WTC11 (cell line): Measurements from ENCODE around the gene TTL. TPM values are rescaled to one million over a fixed set of nuclear protein-coding genes. Genes with fewer than 3 reads are reported as not detected.
A peak's percentile ranks its signal among the peaks of the same experiment; 100 is the strongest.

Experiments used
- ATAC-seq: fragments of 200-7000 bp; cut with Tn5 transposase; 2 replicates; pipeline ENCODE4 v1.10.0; 2021; ENCODE audit warnings: mild to moderate bottlenecking, moderate library complexity
- CTCF ChIA-PET: fragments of 300-600 bp; sonication (Branson Sonifier 250); formaldehyde crosslinking; loops from one replicate; lab custom pipeline; 2021; ENCODE audit warnings: antibody characterized with exemption; lab: Charles Lee
- POLR2A ChIA-PET: fragments of 350-600 bp; sonication (Branson Sonifier 250); formaldehyde crosslinking; loops from one replicate; lab custom pipeline; 2021; ENCODE audit warnings: antibody characterized with exemption; lab: Charles Lee
- DNase-seq: peaks from one replicate; pipeline ENCODE4 v3.0.0; 2021; ENCODE audit warnings: low spot score
- H3K27ac Mint-ChIP-seq: 2 replicates; pipeline ENCODE4 v1.8.0; 2021; ENCODE audit warnings: mixed read lengths
- H3K27me3 Mint-ChIP-seq: 2 replicates; pipeline ENCODE4 v1.8.0; 2021; ENCODE audit warnings: low read depth, mild to moderate bottlenecking, moderate library complexity, mixed read lengths
- H3K36me3 Mint-ChIP-seq: 2 replicates; pipeline ENCODE4 v1.8.0; 2021; ENCODE audit warnings: mixed read lengths
- H3K4me1 Mint-ChIP-seq: 2 replicates; pipeline ENCODE4 v1.8.0; 2022; ENCODE audit warnings: mixed read lengths
- H3K4me3 Mint-ChIP-seq: 2 replicates; pipeline ENCODE4 v1.8.0; 2021; ENCODE audit warnings: mild to moderate bottlenecking, moderate library complexity, mixed read lengths
- H3K9me3 Mint-ChIP-seq: 2 replicates; pipeline ENCODE4 v1.8.0; 2021; ENCODE audit warnings: mixed read lengths
- ATF1 ChIP-seq: sonication (generic); formaldehyde crosslinking; IDR thresholded peaks from 2 replicates; pipeline ENCODE4 v1.8.1; 2023; ENCODE audit warnings: mild to moderate bottlenecking, moderate library complexity, missing genetic modification reagents
- ATF6 ChIP-seq: sonication (generic); formaldehyde crosslinking; IDR thresholded peaks from 2 replicates; pipeline ENCODE4 v1.8.1; 2023; ENCODE audit warnings: mild to moderate bottlenecking, missing genetic modification reagents
- CBFB ChIP-seq: sonication (generic); formaldehyde crosslinking; IDR thresholded peaks from 2 replicates; pipeline ENCODE4 v1.8.1; 2022; ENCODE audit warnings: mild to moderate bottlenecking, low read depth, missing genetic modification reagents
- E2F1 ChIP-seq: sonication (generic); formaldehyde crosslinking; IDR thresholded peaks from 2 replicates; pipeline ENCODE4 v1.8.0; 2022; ENCODE audit warnings: mild to moderate bottlenecking, missing genetic modification reagents
- E2F4 ChIP-seq: sonication (generic); formaldehyde crosslinking; IDR thresholded peaks from 2 replicates; pipeline ENCODE4 v1.8.1; 2022; ENCODE audit warnings: low read depth, mild to moderate bottlenecking, moderate library complexity, missing genetic modification reagents, borderline replicate concordance
- E2F5 ChIP-seq: sonication (generic); formaldehyde crosslinking; IDR thresholded peaks from 2 replicates; pipeline ENCODE4 v1.8.1; 2022; ENCODE audit warnings: mild to moderate bottlenecking, moderate library complexity, missing genetic modification reagents
- ERG ChIP-seq: fragments of 250-450 bp; sonication (Bioruptor Pico); IDR thresholded peaks from 2 replicates; pipeline ENCODE4 v1.8.0; 2021; ENCODE audit warnings: mild to moderate bottlenecking
- FOXP4 ChIP-seq: sonication (generic); formaldehyde crosslinking; IDR thresholded peaks from 2 replicates; pipeline ENCODE4 v1.8.0; 2022; ENCODE audit warnings: mild to moderate bottlenecking, missing genetic modification reagents
- MAX ChIP-seq: sonication (generic); formaldehyde crosslinking; IDR thresholded peaks from 2 replicates; pipeline ENCODE4 v1.8.0; 2022; ENCODE audit warnings: mild to moderate bottlenecking, missing genetic modification reagents
- MLX ChIP-seq: sonication (generic); formaldehyde crosslinking; IDR thresholded peaks from 2 replicates; pipeline ENCODE4 v1.8.1; 2023; ENCODE audit warnings: mild to moderate bottlenecking, missing genetic modification reagents, moderate library complexity
- NR1H2 ChIP-seq: sonication (generic); formaldehyde crosslinking; IDR thresholded peaks from 2 replicates; pipeline ENCODE4 v1.9.0; 2021; ENCODE audit warnings: mild to moderate bottlenecking, moderate library complexity, missing genetic modification reagents
- NR2C2 ChIP-seq: sonication (generic); formaldehyde crosslinking; IDR thresholded peaks from 2 replicates; pipeline ENCODE4 v1.8.0; 2022; ENCODE audit warnings: mild to moderate bottlenecking, missing genetic modification reagents
- OVOL2 ChIP-seq: fragments of 250-450 bp; sonication (Bioruptor Pico); IDR thresholded peaks from 2 replicates; pipeline ENCODE4 v1.9.0; 2021; ENCODE audit warnings: mild to moderate bottlenecking, borderline replicate concordance
- RELA ChIP-seq: sonication (generic); formaldehyde crosslinking; IDR thresholded peaks from 2 replicates; pipeline ENCODE4 v1.8.1; 2022; ENCODE audit warnings: missing genetic modification reagents, mild to moderate bottlenecking, borderline replicate concordance
- TCF7 ChIP-seq: sonication (generic); formaldehyde crosslinking; IDR thresholded peaks from 2 replicates; pipeline ENCODE4 v1.8.0; 2022; ENCODE audit warnings: mild to moderate bottlenecking, low read depth, missing genetic modification reagents, moderate library complexity
- ZNF232 ChIP-seq: sonication (generic); formaldehyde crosslinking; IDR thresholded peaks from 2 replicates; pipeline ENCODE4 v1.8.0; 2022; ENCODE audit warnings: mild to moderate bottlenecking, missing genetic modification reagents
- ZNF317 ChIP-seq: sonication (generic); formaldehyde crosslinking; IDR thresholded peaks from 2 replicates; pipeline ENCODE4 v1.8.1; 2023; ENCODE audit warnings: low read depth, mild to moderate bottlenecking, moderate library complexity, missing genetic modification reagents, borderline replicate concordance
- ZNF425 ChIP-seq: fragments of 250-450 bp; sonication (Bioruptor Pico); conservative IDR thresholded peaks from 2 replicates; pipeline ENCODE4 v1.9.0; 2021; ENCODE audit warnings: mild to moderate bottlenecking
- ZNF671 ChIP-seq: fragments of 250-450 bp; sonication (Bioruptor Pico); IDR thresholded peaks from 2 replicates; pipeline ENCODE4 v1.8.0; 2021; ENCODE audit warnings: mild to moderate bottlenecking
- total RNA-seq: library from RNA; stranded (reverse); gene quantifications from 3 replicates; pipeline ENCODE4 v1.2.3, GENCODE V29; 2021

Gene TTL
- total RNA-seq, 1 experiment from 2014 or later = 44.2 TPM

GRCh38 chr2:112482309-112483041, 519 bp downstream of the TTL start (continued):
- TF ChIP-seq ZNF425 (CRISPR knock-in tag) (no peak), E2F5 (no peak), ZNF317 (CRISPR knock-in tag) (peak; percentile 57; the same call in 1 of the 2 replicates), ZNF671 (no peak), RELA (CRISPR knock-in tag) (0 out of 2 replicates have a peak, but pooled peaks have one; percentile 19)

GRCh38 chr2:112483042-112483473, 1.1 kb downstream of the TTL start:
- DNase-seq = peak; percentile 16
- H3K27me3 Mint-ChIP-seq = peaks cover 22% of the 10 kb centered on the region
- POLR2A ChIA-PET = no interaction called here
- peak; percentile 3; the same call in 1 of the 2 replicates for ATAC-seq
- H3K36me3 Mint-ChIP-seq = peaks cover 14% of the 10 kb centered on the region
- CTCF ChIA-PET = interaction anchor here (0.8 to 1.5 kb wide), 3 partner anchors 10 to 599 kb away, joined by 3 to 5 read pairs (median 3); partner anchors contain the start of genes ANAPC1 and RGPD8
- peak overlapping the region; percentile 96 for H3K4me3 Mint-ChIP-seq
- H3K4me1 Mint-ChIP-seq = peaks cover 13% of the 10 kb centered on the region
- no peaks in the 10 kb centered on the region for H3K9me3 Mint-ChIP-seq
- TF ChIP-seq MAX (CRISPR knock-in tag) = peak; percentile 45; the same call in 1 of the 2 replicates
- no peak for TF ChIP-seq ATF6 (CRISPR knock-in tag)
- no peak for TF ChIP-seq OVOL2 (CRISPR knock-in tag)
- no peak for TF ChIP-seq CBFB
- TF ChIP-seq ZNF232 (CRISPR knock-in tag) = no peak
- no peak for TF ChIP-seq FOXP4 (CRISPR knock-in tag)
- 0 out of 2 replicates have a peak overlapping the region, but pooled peaks have one; percentile 39 for H3K27ac Mint-ChIP-seq

GRCh38 chr2:112483831-112484230, 1.9 kb downstream of the TTL start:
- H3K4me1 Mint-ChIP-seq = peaks cover 13% of the 10 kb centered on the region
- H3K9me3 Mint-ChIP-seq = no peaks in the 10 kb centered on the region
- DNase-seq (no peak), ATAC-seq (no peak)
- H3K4me3 Mint-ChIP-seq = peak overlapping the region; percentile 96
- H3K27ac Mint-ChIP-seq = no peak overlapping the region
- ChIA-PET CTCF (interaction anchor here (1.1 kb wide), 1 partner anchor 50 kb away, joined by 3 read pairs; the partner anchor contains the start of gene RGPD8), POLR2A (no interaction called here)
- peaks cover 22% of the 10 kb centered on the region for H3K27me3 Mint-ChIP-seq
- H3K36me3 Mint-ChIP-seq = peaks cover 16% of the 10 kb centered on the region
- TF ChIP-seq E2F1 (CRISPR knock-in tag) = no peak
- TF ChIP-seq ERG (CRISPR knock-in tag) = no peak
- TF ChIP-seq ATF1 (CRISPR knock-in tag) = no peak
- TF ChIP-seq NR1H2 = no peak
- no peak for TF ChIP-seq NR2C2 (CRISPR knock-in tag)
- no peak for TF ChIP-seq E2F4 (CRISPR knock-in tag)
- no peak for TF ChIP-seq MLX
- no peak for TF ChIP-seq TCF7
- no peak for TF ChIP-seq ZNF671
- no peak for TF ChIP-seq RELA (CRISPR knock-in tag)
